Nephron (organoid): ENCODE measurements around the gene ZFAND3.

Source experiments
- H3K27ac Mint-ChIP-seq, 3 experiments: 2 replicates each; pipeline ENCODE4 v1.8.0; 2020; ENCODE audit warnings: mixed read lengths in 3 of 3, mild to moderate bottlenecking in 2 of 3, moderate library complexity in 1 of 3
- H3K27me3 Mint-ChIP-seq: 2 replicates; pipeline ENCODE4 v1.8.0; 2021; ENCODE audit warnings: low read depth, mild to moderate bottlenecking, moderate library complexity, mixed read lengths
- H3K36me3 Mint-ChIP-seq: 2 replicates; pipeline ENCODE4 v1.8.0; 2020; ENCODE audit warnings: low read depth, mixed read lengths
- H3K4me1 Mint-ChIP-seq: 2 replicates; pipeline ENCODE4 v1.8.0; 2020; ENCODE audit warnings: mixed read lengths
- H3K4me3 Mint-ChIP-seq, 3 experiments: 2 replicates each; pipeline ENCODE4 v1.8.0; 2020; ENCODE audit warnings: mild to moderate bottlenecking in 3 of 3, mixed read lengths in 3 of 3, moderate library complexity in 2 of 3
- H3K9me3 Mint-ChIP-seq: 2 replicates; pipeline ENCODE4 v1.8.0; 2020; ENCODE audit warnings: mixed read lengths
- CTCF ChIP-seq, 3 experiments: fragments of 200-600 bp; sonication (generic); IDR thresholded peaks; one replicate each; pipeline ENCODE4 v1.5.0; 2021; ENCODE audit warnings: antibody characterized with exemption in 3 of 3; ENCODE audit not compliant: unreplicated experiment in 3 of 3

ZFAND3 gene

DNA sequence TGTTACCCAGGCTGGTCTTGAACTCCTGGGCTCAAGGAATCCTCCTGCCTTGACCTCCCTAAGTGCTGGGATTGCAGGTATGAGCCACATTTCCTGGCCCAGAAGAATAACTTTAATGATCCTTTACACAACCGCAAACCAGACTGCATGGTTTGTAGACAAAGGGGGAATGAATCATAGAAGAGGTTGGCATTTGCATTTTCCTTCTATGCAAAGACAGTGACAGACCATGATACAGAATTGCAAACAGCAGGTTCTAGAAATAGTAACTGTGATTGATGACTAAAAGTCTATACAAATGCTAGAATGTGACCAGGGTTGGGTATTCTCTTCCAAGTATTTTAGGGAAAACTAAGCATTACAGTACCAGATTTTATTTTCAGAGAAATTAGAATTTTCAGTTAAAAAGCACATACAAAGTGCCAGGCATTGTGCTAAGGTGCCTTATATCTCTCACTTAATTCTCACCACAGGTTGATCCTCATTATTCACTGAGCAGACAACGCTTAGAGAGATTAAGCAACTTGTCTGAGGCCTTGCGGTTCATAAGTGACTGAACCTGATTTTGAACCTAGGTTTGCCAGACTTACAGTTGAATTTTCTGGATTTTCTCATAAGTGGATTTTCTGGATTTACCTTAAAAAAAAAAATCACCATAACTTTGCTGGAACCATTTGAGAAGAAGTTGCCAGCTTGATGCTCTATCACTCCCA, 146.6 kb downstream of the ZFAND3 start:
- TF ChIP-seq CTCF (IDR thresholded peaks at IDR 0.05; ENCODE audit: unreplicated experiment in 3 of 3), result no peak
- H3K9me3 Mint-ChIP-seq, result peaks cover 22% of the 10 kb centered on the region

DNA sequence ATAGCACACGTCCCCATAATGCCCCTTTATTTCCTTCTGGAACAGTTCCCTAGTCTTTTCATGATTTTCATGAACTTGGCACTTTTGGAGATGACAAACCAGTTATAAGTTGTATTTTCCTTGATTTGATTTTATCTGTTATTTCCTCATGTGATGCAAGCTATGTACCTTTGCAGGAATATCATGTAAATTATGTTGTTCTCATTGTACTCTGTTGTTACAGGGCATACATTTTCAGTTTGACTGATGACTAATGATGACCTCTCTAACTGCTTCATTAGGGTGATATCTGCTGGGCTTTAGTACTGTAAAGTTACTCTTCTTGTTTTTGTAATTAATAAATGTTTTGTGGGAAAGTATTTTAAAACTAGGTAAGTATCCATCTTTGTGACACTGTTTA, 147.3 kb downstream of the ZFAND3 start:
- peaks cover 22% of the 10 kb centered on the region for H3K9me3 Mint-ChIP-seq
- H3K27me3 Mint-ChIP-seq, result no peaks in the 10 kb centered on the region
- no peak overlapping the region for H3K27ac Mint-ChIP-seq
- no peak overlapping the region for H3K4me3 Mint-ChIP-seq
- peaks cover 75% of the 10 kb centered on the region for H3K36me3 Mint-ChIP-seq
- H3K4me1 Mint-ChIP-seq, result peaks cover 5% of the 10 kb centered on the region
- TF ChIP-seq CTCF (IDR thresholded peaks at IDR 0.05; ENCODE audit: unreplicated experiment in 3 of 3), result no peak

More for the DNA sequence above, 146.6 kb downstream of the ZFAND3 start:
- H3K36me3 Mint-ChIP-seq, result peaks cover 78% of the 10 kb centered on the region
- peaks cover 1% of the 10 kb centered on the region for H3K4me1 Mint-ChIP-seq
- H3K27ac Mint-ChIP-seq, result no peak overlapping the region
- no peaks in the 10 kb centered on the region for H3K27me3 Mint-ChIP-seq
- H3K4me3 Mint-ChIP-seq, result no peak overlapping the region

DNA sequence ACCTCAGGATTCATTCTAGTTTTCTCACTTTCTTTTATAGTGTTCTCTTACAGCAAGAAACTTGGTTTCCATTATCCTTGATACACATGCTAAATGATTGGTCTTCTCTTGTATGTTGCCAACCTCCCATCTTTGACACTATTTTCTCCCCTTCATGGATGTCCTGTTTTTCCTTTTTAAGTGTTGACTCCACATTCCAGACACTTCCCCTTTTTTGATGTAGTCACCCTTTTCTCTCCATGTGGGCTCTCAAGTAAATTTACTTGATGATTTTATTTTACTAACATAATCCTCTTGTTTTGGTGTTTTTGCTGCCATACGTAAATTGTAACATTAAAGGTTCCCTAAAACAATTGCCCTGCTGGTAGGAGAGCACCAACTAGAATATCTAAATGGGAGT, 148.1 kb downstream of the ZFAND3 start:
- Mint-ChIP-seq H3K27me3 (no peaks in the 10 kb centered on the region), H3K9me3 (peaks cover 22% of the 10 kb centered on the region), H3K36me3 (peaks cover 67% of the 10 kb centered on the region), H3K4me1 (peaks cover 12% of the 10 kb centered on the region), H3K4me3 (no peak overlapping the region), H3K27ac (no peak overlapping the region)
- TF ChIP-seq CTCF (IDR thresholded peaks at IDR 0.05; ENCODE audit: unreplicated experiment in 3 of 3), result no peak

DNA sequence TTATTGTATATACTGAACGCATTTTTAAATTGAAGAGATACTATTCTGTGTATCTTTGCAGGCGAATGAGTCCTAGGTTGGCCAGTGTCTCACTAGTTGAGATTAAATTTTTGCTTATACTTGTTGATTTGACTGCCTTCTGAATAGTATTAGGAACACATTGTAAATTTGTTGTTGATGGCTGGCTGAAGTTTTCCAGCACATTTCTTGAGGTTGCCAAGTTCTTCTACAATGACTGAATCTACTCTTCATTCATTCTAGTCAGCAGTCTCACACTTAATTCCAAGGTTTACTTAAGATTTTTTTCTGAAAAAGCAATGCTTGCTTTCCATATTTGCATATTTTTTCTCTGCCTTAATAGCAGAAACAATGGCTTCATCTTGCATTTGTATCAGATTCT, 151.7 kb downstream of the ZFAND3 start:
- peaks cover 57% of the 10 kb centered on the region for H3K36me3 Mint-ChIP-seq
- no peaks in the 10 kb centered on the region for H3K27me3 Mint-ChIP-seq
- peaks cover 32% of the 10 kb centered on the region for H3K9me3 Mint-ChIP-seq
- peaks cover 17% of the 10 kb centered on the region for H3K4me1 Mint-ChIP-seq
- peak overlapping the region in 1 of 3 experiments; percentile 12 for H3K27ac Mint-ChIP-seq
- TF ChIP-seq CTCF (IDR thresholded peaks at IDR 0.05; ENCODE audit: unreplicated experiment in 3 of 3), result no peak
- H3K4me3 Mint-ChIP-seq, result no peak overlapping the region

DNA sequence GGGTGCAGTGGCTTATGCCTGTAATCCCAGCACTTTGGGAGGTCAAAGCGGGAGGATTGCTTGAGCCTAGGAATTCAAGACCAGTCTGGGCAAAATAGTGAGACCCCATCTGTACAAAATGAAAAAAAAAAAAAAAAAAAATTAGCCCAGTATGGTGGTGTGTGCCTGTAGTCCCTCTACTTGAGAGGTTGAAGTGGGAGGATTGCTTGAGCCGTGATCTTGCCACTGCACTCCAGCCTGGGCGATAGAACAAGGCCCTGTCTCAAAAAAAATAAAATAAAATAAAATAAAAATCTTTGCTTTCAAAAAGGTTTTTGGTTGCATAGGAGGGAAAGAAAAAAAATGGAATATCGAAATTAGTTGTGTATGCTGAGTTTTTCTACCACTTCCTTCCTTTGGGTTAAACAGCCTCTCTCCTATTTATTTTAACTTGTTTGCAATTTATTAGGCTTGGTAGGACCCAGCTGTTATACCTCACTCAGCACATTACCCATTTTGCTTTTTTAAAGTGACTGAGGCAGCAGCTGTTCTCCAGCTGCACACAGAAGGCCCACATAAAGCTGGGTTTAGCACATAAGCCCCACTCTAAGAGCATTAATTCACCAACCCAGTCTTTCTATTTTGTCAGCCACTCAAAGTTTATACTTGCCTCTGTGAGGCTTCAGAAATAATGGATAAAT, 152.3 kb downstream of the ZFAND3 start:
- no peak overlapping the region for H3K4me3 Mint-ChIP-seq
- H3K27ac Mint-ChIP-seq, result peak overlapping the region; percentile 12 to 40 (median 26)
- TF ChIP-seq CTCF (IDR thresholded peaks at IDR 0.05; ENCODE audit: unreplicated experiment in 3 of 3), result no peak
- H3K9me3 Mint-ChIP-seq, result peaks cover 30% of the 10 kb centered on the region
- H3K4me1 Mint-ChIP-seq, result peaks cover 17% of the 10 kb centered on the region
- H3K27me3 Mint-ChIP-seq, result no peaks in the 10 kb centered on the region
- H3K36me3 Mint-ChIP-seq, result peaks cover 54% of the 10 kb centered on the region
